Heart right ventricle (tissue), 16 donors: ENCODE measurements around the gene DERL2. TPM values are rescaled to one million over a fixed set of nuclear protein-coding genes. Genes with fewer than 3 reads are reported as not detected.
A peak's percentile ranks its signal among the peaks of the same experiment; 100 is the strongest.
"Not testable (repeated sequence)": the region's sequence is repeated elsewhere in the genome, so short reads cannot be mapped to it uniquely, and the experiment has no call there.

Experiments used
- ATAC-seq, 8 donors: fragments of 200-7000 bp; cut with Tn5 transposase; one replicate each; pipeline ENCODE4 v1.9.1; 2020; ENCODE audit warnings: mild to moderate bottlenecking in 8 of 8, moderate library complexity in 8 of 8, moderate number of reproducible peaks in 1 of 8
- DNase-seq, 2 donors: peaks; one replicate each; pipeline ENCODE4 v3.0.0-alpha.2; 2020
- H3K27ac ChIP-seq, 10 donors: fragments of 200-600 bp; sonication (generic) in 2 of 10; one replicate each; pipeline versions ENCODE4 v1.5.0 to v1.8.0; 2020 to 2022; ENCODE audit warnings: mild to moderate bottlenecking in 3 of 10
- H3K27me3 ChIP-seq, 7 donors: fragments of 200-600 bp; one replicate each; pipeline ENCODE4 v1.8.0; 2021 to 2022; ENCODE audit warnings: mild to moderate bottlenecking in 2 of 7
- H3K36me3 ChIP-seq, 9 donors: fragments of 200-600 bp; sonication (generic) in 1 of 9; one replicate each; pipeline versions ENCODE4 v1.5.0 to v1.8.0; 2020 to 2022; ENCODE audit warnings: mild to moderate bottlenecking in 2 of 9
- H3K4me1 ChIP-seq, 9 donors: fragments of 200-600 bp; sonication (generic) in 1 of 9; one replicate each; pipeline versions ENCODE4 v1.5.0 to v1.8.0; 2020 to 2022; ENCODE audit warnings: mild to moderate bottlenecking in 4 of 9
- H3K4me3 ChIP-seq, 10 donors: fragments of 200-600 bp; sonication (generic) in 2 of 10; one replicate each; pipeline versions ENCODE4 v1.5.0 to v1.8.0; 2020 to 2022; ENCODE audit warnings: mild to moderate bottlenecking in 7 of 10, moderate library complexity in 2 of 10
- H3K9me3 ChIP-seq, 11 donors: fragments of 200-600 bp in 10 of 11; sonication (generic) in 2 of 11; one replicate each; pipeline versions ENCODE4 v1.5.0 to v1.8.0; 2013 to 2022; ENCODE audit warnings: mild to moderate bottlenecking in 2 of 11, control low read depth in 1 of 11, moderate library complexity in 1 of 11
- WGBS, 2 donors: extraction: QIAGEN DNeasy Blood & Tissue Kit; methylation state at CpG; one replicate each; pipeline ENCODE4 v1.1.7; 2013; ENCODE audit warnings: inconsistent platforms in 1 of 2; 5-methylcytosine and 5-hydroxymethylcytosine counted together
- intact Hi-C, 10 donors: fragments of 100-400 bp; cut with DNase I; formaldehyde crosslinking; loops; one replicate each; pipeline versions ENCODE4 v1.11.1 to v1.14.2; 2022
- polyA plus RNA-seq, 2 donors: library from polyadenylated mRNA; stranded (reverse); fragments of 200-250 nt; gene quantifications; one replicate each; pipeline ENCODE4 v1.2.3, GENCODE V29; 2013
- total RNA-seq, 10 donors: library from RNA; stranded (reverse); fragmentation: NEBNext Ultra II Directional in 3 of 10; extraction: Animal tissue kit (Norgen Biotek cat#: 25700) in 3 of 10; gene quantifications; one replicate each; pipeline versions ENCODE4 v1.2.1 to v1.2.4, GENCODE V29; 2021 to 2023
- TF ChIP-seq, protein P1 (sequence below), 9 donors: fragments of 200-600 bp; sonication (generic) in 2 of 9; IDR thresholded peaks; one replicate each; pipeline versions ENCODE4 v1.5.0 to v1.8.0; 2021 to 2022; ENCODE audit warnings: antibody characterized with exemption in 9 of 9, mild to moderate bottlenecking in 5 of 9, moderate library complexity in 1 of 9
- donor health status: Arrhythmogenic right ventricular cardiomyopathy.
- donor health status: ischemic (EF 13 %, LVEDD 7.1; RV severe dilation, severe dysfunction).
- donor health status: healthy with polysubstance abuse.
- donor health status: DM: no; HTN: yes; CAD: no.
- donor health status: DM: no; HTN: no; CAD: no.
- donor health status: ischemic (EF 25% LVEDD 6.9; RV normal size, moderate dysfunction).
- donor health status: ischemic (EF 25% LVEDD 5.7; RV mildly dilated, moderate dysfunction).
- donor health status: healthy.
- donor health status: DM: yes; HTN: yes; CAD: no.
- donor health status: Ischemic cardiomyopathy.
- donor health status: ischemic (EF 35%, LVEDD 5.7; RV mildly dilated, moderate dysfunction).
- donor health status: nonischemic (EF 11% LVEDD 7.7; RV severe dilation, severe dysfunction).
- donor health status: DM: yes; HTN: yes; CAD: no.
- donor health status: PGD.
- donor health status: ischemic (EF 29% LVEDD 5.4; RV normal size, mild dysfunction).
- donor health status: nonischemic (EF 23%, LVEDD 6.1; RV moderate dilation, normal function).

The DERL2 gene
- total and polyA plus RNA-seq, 12 donors = 18.4 to 57.2 (median 27.7) TPM

DNA sequence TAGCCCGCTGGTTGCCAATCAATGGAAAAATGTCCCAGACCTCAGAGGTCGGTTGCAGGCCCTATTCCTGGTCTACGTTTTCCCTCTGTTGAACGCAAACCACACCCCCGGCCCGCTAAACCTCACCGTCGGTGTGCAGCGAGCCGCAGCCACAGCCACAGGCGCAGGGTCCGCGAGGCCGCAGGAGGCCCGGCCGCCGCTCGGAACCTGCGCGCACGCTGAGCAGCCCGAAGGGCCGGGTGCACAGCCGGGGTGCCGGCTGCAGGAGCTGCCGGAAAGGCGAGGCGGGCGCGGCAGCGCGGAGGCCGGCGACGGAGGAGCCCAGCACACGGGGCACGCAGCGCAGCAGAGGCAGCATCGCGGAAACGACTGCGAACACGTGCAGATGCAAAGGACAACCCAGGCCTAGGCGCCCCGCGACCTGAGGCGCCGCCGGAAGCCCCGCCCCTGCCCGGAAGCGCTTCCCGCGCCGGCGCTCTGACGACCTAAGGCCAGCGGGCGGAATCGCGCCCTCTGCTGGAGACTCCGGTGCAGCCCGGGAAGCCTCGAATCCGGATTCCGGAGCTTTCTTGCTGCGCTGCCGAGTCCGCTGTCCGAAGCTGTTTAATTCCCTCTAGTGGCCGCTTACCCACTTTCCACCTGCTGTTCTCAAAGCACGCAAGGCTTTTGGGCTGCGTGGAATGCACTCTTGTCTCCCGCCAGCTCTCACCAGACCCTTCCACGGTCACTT, 47.1 kb downstream of the DERL2 start, which contains the start of gene C1QBP:
TSS of gene C1QBP (minus strand) at position 440 of the 730 bp plus-strand sequence. CDS start at position 358, 82 bp downstream.
- Histone ChIP-seq H3K4me1 (peaks cover 5 to 30% (median 20%) of the 10 kb centered on the region in 9 donors), H3K27me3 (no peaks in the 10 kb centered on the region), H3K4me3 (peak within 1 kb of the TSS; percentile 56 to 97 (median 81)), H3K36me3 (peaks cover 0 to 68% (median 21%) of the 10 kb centered on the region in 9 donors), H3K9me3 (no peaks in the 10 kb centered on the region), H3K27ac (peak within 1 kb of the TSS in 9 of 10 donors; percentile 72 to 91 (median 82))
- DNase-seq = peak; percentile 92 to 93
- intact Hi-C loops = loop anchor here in 4 of 10 donors (2.0 to 10.0 kb wide), 3 partner anchors 190 to 194 kb away; no protein-coding TSS in a partner anchor
- TF ChIP-seq, protein P1, sequence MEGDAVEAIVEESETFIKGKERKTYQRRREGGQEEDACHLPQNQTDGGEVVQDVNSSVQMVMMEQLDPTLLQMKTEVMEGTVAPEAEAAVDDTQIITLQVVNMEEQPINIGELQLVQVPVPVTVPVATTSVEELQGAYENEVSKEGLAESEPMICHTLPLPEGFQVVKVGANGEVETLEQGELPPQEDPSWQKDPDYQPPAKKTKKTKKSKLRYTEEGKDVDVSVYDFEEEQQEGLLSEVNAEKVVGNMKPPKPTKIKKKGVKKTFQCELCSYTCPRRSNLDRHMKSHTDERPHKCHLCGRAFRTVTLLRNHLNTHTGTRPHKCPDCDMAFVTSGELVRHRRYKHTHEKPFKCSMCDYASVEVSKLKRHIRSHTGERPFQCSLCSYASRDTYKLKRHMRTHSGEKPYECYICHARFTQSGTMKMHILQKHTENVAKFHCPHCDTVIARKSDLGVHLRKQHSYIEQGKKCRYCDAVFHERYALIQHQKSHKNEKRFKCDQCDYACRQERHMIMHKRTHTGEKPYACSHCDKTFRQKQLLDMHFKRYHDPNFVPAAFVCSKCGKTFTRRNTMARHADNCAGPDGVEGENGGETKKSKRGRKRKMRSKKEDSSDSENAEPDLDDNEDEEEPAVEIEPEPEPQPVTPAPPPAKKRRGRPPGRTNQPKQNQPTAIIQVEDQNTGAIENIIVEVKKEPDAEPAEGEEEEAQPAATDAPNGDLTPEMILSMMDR (IDR thresholded peaks at IDR 0.05) = peak; percentile 99 to 100 (median 100)
- ATAC-seq = peak; percentile 96 to 98 (median 97)
- 0% methylated on average over 75 of the region's 75 CpGs for WGBS, 2 donors

DNA sequence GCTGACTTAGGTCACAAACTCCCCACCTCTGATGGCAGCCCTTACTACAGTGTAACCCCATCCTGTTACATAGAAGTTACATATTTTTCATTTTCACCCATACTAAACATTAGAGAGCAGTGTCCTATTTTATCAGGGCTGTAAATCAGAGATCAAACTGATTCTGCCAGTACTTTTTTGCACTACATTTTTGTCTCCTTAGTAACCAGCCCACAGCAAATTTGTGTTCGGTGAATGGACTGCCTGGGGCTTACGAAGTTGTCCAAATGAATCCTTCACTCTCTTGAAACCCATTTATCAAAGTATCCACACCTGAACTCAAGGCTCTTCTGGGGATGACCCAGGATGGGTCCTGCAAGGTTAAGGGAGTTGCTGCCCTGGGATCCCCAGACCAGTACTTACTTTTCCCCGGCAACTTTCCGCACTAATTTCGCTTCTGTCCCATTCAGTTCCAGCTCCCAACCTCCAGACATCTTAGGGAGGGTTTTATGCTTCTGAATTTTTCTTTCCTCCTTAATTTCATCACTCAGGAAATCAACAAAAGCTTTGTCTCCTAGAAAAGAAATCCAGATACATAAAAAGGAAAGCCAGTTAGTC, 48.2 kb downstream of the DERL2 start:
- Histone ChIP-seq H3K27me3 (no peaks in the 10 kb centered on the region), H3K4me1 (peaks cover 5 to 35% (median 24%) of the 10 kb centered on the region in 9 donors), H3K36me3 (peaks cover 0 to 70% (median 24%) of the 10 kb centered on the region in 9 donors), H3K9me3 (no peaks in the 10 kb centered on the region), H3K4me3 (peak overlapping the region in 9 of 10 donors; percentile 68 to 97 (median 82)), H3K27ac (peak overlapping the region in 5 of 10 donors; percentile 75 to 88 (median 82))
- 61 to 64% methylated on average over 5 of the region's 5 CpGs for WGBS, 2 donors
- no peak for ATAC-seq
- intact Hi-C loops = loop anchor here in 4 of 10 donors (2.0 to 10.0 kb wide), 3 partner anchors 189 to 193 kb away; no protein-coding TSS in a partner anchor
- no peak for DNase-seq
- TF ChIP-seq, protein P1 (IDR thresholded peaks at IDR 0.05) = no peak

DNA sequence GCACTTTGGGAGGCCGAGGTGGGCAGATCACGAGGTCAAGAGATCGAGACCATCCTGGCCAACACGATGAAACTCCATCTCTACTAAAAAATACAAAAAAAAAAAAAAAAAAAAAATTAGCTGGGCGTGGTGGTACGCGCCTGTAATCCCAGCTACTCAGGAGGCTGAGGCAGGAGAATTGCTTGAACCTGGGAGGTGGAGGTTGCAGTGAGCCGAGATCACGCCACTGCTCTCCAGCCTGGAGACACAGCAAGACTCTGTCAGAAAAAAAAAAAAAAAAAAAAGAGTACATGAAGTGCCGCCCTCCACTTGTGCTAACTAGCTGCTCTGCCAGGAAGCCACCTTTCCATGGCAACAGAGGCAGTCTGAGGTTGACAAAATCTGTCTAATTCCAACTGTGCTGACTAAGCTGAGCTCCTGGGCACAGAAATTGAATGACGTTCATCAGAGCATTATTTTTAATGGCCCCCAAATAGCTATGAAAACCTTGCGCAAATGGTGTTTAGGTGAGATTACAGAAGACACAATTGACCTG, 50.1 kb downstream of the DERL2 start:
- H3K9me3 ChIP-seq, DNase-seq, H3K27ac ChIP-seq, ATAC-seq, H3K4me3 ChIP-seq, H3K27me3 ChIP-seq: not testable (repeated sequence)
- Histone ChIP-seq H3K4me1 (peaks cover 5 to 35% (median 24%) of the 10 kb centered on the region in 9 donors), H3K36me3 (peaks cover 0 to 70% (median 41%) of the 10 kb centered on the region in 9 donors)
- intact Hi-C loops = loop anchor here in 3 of 10 donors (5.0 to 10.0 kb wide), 2 partner anchors 189 to 191 kb away; no protein-coding TSS in a partner anchor
- 90 to 91% methylated on average over 9 to 10 of the region's 12 CpGs for WGBS, 2 donors

DNA sequence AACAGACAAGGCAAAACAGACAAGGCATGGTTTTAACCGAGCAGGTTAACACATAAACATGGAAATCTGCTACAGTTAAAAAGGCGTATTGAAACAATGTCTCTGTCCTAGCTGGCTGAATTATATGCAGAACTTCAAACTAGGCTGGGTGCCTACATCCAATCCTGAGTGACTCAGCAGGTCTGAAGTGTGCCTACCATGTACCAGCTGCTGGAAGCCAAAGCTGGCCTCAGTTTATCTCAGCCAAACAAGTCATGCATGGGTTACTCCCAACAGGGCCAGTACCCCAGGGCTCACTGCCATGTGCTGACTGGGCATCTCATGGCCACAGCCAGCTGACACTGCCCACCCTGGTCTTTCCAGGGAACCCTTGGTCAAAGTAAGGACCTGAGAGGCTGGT, 51.0 kb downstream of the DERL2 start:
- no peak for DNase-seq
- TF ChIP-seq, protein P1 (IDR thresholded peaks at IDR 0.05) = no peak
- peaks cover 0 to 79% (median 49%) of the 10 kb centered on the region in 9 donors for H3K36me3 ChIP-seq
- no peak overlapping the region for H3K27ac ChIP-seq
- WGBS, 2 donors = 94 to 96% methylated on average over 2 of the region's 2 CpGs
- intact Hi-C loops = loop anchor here in 3 of 10 donors (5.0 to 10.0 kb wide), 2 partner anchors 188 to 190 kb away; no protein-coding TSS in a partner anchor
- no peak overlapping the region for H3K4me3 ChIP-seq
- no peaks in the 10 kb centered on the region for H3K27me3 ChIP-seq
- ATAC-seq = no peak
- H3K4me1 ChIP-seq = peaks cover 5 to 35% (median 24%) of the 10 kb centered on the region in 9 donors
- no peaks in the 10 kb centered on the region for H3K9me3 ChIP-seq
